ENCODE results near the gene HSDL2. TPM values are rescaled to one million over a fixed set of nuclear protein-coding genes. Genes with fewer than 3 reads are reported as not detected.

The HSDL2 gene
- total and polyA plus RNA-seq, 10 of the 15 experiments (the other 5 are each of a cell fraction or from before 2014, with no cell fraction given): 20.9 to 46.1 (median 27.0) TPM

GRCh38 chr9:112487008-112487798 lies 107.3 kb downstream of the HSDL2 start:
- Histone ChIP-seq H3K79me2 (ENCODE audit: control insufficient read depth, insufficient read depth, low read length) (peaks cover 26% of the 10 kb centered on the region), H3K36me3 (ENCODE audit: control insufficient read depth in 2 of 2, insufficient read depth in 2 of 2, low read length in 1 of 2) (no peaks in the 10 kb centered on the region), H3K4me1 (ENCODE audit: control insufficient read depth, insufficient read depth, low read length) (no peaks in the 10 kb centered on the region), H3K4me2 (ENCODE audit: control insufficient read depth, insufficient read depth) (peak overlapping the region; percentile 85), H3K9ac (ENCODE audit: control insufficient read depth, insufficient read depth, low read length) (peak overlapping the region; percentile 66), H3K27ac (ENCODE audit: control insufficient read depth, insufficient read depth) (peak overlapping the region; percentile 54), H3K9me3 (replicated peaks; ENCODE audit: control insufficient read depth, insufficient read depth, low read length) (no peaks in the 10 kb centered on the region), H4K20me1 (ENCODE audit: control insufficient read depth, insufficient read depth) (no peaks in the 10 kb centered on the region), H3K4me3 (peak overlapping the region; percentile 70), H3K27me3 (replicated peaks in 1 of 2; ENCODE audit: control insufficient read depth in 2 of 2, insufficient read depth in 2 of 2, low read length in 1 of 2) (no peaks in the 10 kb centered on the region), H2AFZ (ENCODE audit: control insufficient read depth, low read depth, low read length) (peak overlapping the region; percentile 85)
- RAD21 ChIA-PET (ENCODE audit: unreplicated experiment): interaction anchor here (0.9 to 2.0 kb wide), 3 partner anchors 42 to 167 kb away, joined by 3 to 8 read pairs (median 3); partner anchors contain the start of gene HSDL2
- under 1% methylated on average over 65 of the region's 80 CpGs for WGBS (ENCODE audit: insufficient coverage, insufficient replicate concordance, low lambda C conversion rate, missing lambda C conversion rate)
- POLR2A ChIA-PET: interaction anchor here (1.1 to 1.6 kb wide), 2 partner anchors 231 to 733 kb away, joined by 3 to 5 read pairs; partner anchors contain the start of gene INIP
- DNase-seq (ENCODE audit: low read depth, low spot score): no peak
- CTCF ChIA-PET: interaction anchor here (0.9 to 1.2 kb wide), 2 partner anchors 11 to 43 kb away, joined by 4 read pairs; no protein-coding TSS in a partner anchor
- SMC1A ChIA-PET (ENCODE audit: uncharacterized antibody, unreplicated experiment): no interaction called here
- intact Hi-C loops (cut with micrococcal nuclease; ENCODE audit: unreplicated experiment) (loop anchor here (5.0 kb wide), 1 partner anchor 60 kb away; no protein-coding TSS in a partner anchor), in situ Hi-C loops (cut with MboI) (no loop called here)
- FAIRE-seq: no peak
- ATAC-seq: peak; percentile 52
- no TSS peak for BruUV-seq (replicated peaks)
- TF ChIP-seq HDGF (IDR thresholded peaks at IDR 0.05) (no peak), ZNF207 (IDR thresholded peaks at IDR 0.05; ENCODE audit: borderline replicate concordance) (no peak), FOXM1 (IDR thresholded peaks at IDR 0.05; ENCODE audit: low read depth, low read length) (no peak), BACH1 (IDR thresholded peaks at IDR 0.05; ENCODE audit: borderline replicate concordance) (no peak), MAX (IDR thresholded peaks at IDR 0.05; ENCODE audit: low read depth, low read length) (no peak), TAF1 (IDR thresholded peaks at IDR 0.05; ENCODE audit: borderline replicate concordance, low read depth, low read length) (no peak), RUNX3 (IDR thresholded peaks at IDR 0.05; ENCODE audit: low read length) (no peak), ZNF384 (IDR thresholded peaks at IDR 0.05; ENCODE audit: borderline replicate concordance, low read depth, low read length) (no peak), NFYB (IDR thresholded peaks at IDR 0.05; ENCODE audit: insufficient read depth, low read depth, low read length) (no peak), ZSCAN29 (IDR thresholded peaks at IDR 0.05) (no peak), DPF2 (IDR thresholded peaks at IDR 0.05) (peak; percentile 58), ZZZ3 (IDR thresholded peaks at IDR 0.05; ENCODE audit: control insufficient read depth, insufficient read length, low read depth) (no peak), ZNF274 (IDR thresholded peaks at IDR 0.05; ENCODE audit: insufficient read depth, insufficient read length) (no peak), ATF7 (IDR thresholded peaks at IDR 0.05; ENCODE audit: low read depth) (no peak), IRF5 (IDR thresholded peaks at IDR 0.05; ENCODE audit: borderline replicate concordance) (no peak), YY1 (IDR thresholded peaks at IDR 0.05; ENCODE audit: low read depth, low read length) (no peak; the same call in 1 of the 2 replicates), KLF5 (IDR thresholded peaks at IDR 0.05; ENCODE audit: partially characterized antibody) (peak; percentile 50), RCOR1 (conservative IDR thresholded peaks at IDR 0.05; ENCODE audit: low read depth, low read length) (no peak), SPI1 (IDR thresholded peaks at IDR 0.05; ENCODE audit: borderline replicate concordance, insufficient read depth, low read depth, low read length) (no peak), NR2C1 (IDR thresholded peaks at IDR 0.05) (0 out of 2 replicates have a peak, but pooled peaks have one; percentile 21), ATF3 (IDR thresholded peaks at IDR 0.05; ENCODE audit: borderline replicate concordance, extremely low read depth, low read depth, low read length) (no peak)
